H9 (cell line): Measurements from ENCODE around the gene PLCB1. TPM values are rescaled to one million over a fixed set of nuclear protein-coding genes. Genes with fewer than 3 reads are reported as not detected.

Source experiments
- DNase-seq: peaks from one replicate; pipeline ENCODE4 v3.0.0-alpha.2; 2017
- H2AFZ ChIP-seq: one replicate; pipeline ENCODE4 v1.6.1; 2013; ENCODE audit warnings: mild to moderate bottlenecking, low read length, control low read depth, moderate library complexity
- H2AK5ac ChIP-seq: 2 replicates; pipeline ENCODE4 v1.6.1; 2013; ENCODE audit warnings: low read length, control low read depth, mixed read lengths; ENCODE audit not compliant: insufficient read length
- H2BK120ac ChIP-seq: one replicate; pipeline ENCODE4 v1.6.1; 2013; ENCODE audit warnings: low read depth, mild to moderate bottlenecking, low read length, control low read depth, inconsistent platforms; ENCODE audit not compliant: poor library complexity, severe bottlenecking
- H2BK12ac ChIP-seq: 2 replicates; pipeline ENCODE4 v1.6.1; 2013; ENCODE audit warnings: low read length, control low read depth, mixed read lengths, low read depth; ENCODE audit not compliant: insufficient read length
- H2BK15ac ChIP-seq: 2 replicates; pipeline ENCODE4 v1.6.1; 2013; ENCODE audit warnings: low read depth, low read length, control low read depth
- H2BK20ac ChIP-seq: one replicate; pipeline ENCODE4 v1.6.1; 2013; ENCODE audit warnings: low read depth, mild to moderate bottlenecking, low read length, control low read depth, inconsistent platforms; ENCODE audit not compliant: poor library complexity, severe bottlenecking
- H2BK5ac ChIP-seq: 2 replicates; pipeline ENCODE4 v1.6.1; 2013; ENCODE audit warnings: low read length, control low read depth, mixed read lengths; ENCODE audit not compliant: insufficient read length
- H3K14ac ChIP-seq: 2 replicates; pipeline ENCODE4 v1.6.1; 2013; ENCODE audit warnings: low read length, control low read depth; ENCODE audit not compliant: insufficient read depth
- H3K18ac ChIP-seq: 2 replicates; pipeline ENCODE4 v1.6.1; 2013; ENCODE audit warnings: low read depth, mild to moderate bottlenecking, mixed read lengths, low read length, control low read depth; ENCODE audit not compliant: insufficient read length
- H3K23ac ChIP-seq: 2 replicates; pipeline ENCODE4 v1.6.1; 2013; ENCODE audit warnings: low read length, control low read depth, mixed read lengths, low read depth; ENCODE audit not compliant: insufficient read length
- H3K23me2 ChIP-seq: 2 replicates; pipeline ENCODE4 v1.6.1; 2013; ENCODE audit warnings: low read depth, mild to moderate bottlenecking, mixed read lengths, low read length, control low read depth; ENCODE audit not compliant: insufficient read length, poor library complexity, severe bottlenecking
- H3K27ac ChIP-seq: 2 replicates; pipeline ENCODE4 v1.5.1; 2013; ENCODE audit warnings: low read length, control low read depth, mixed read lengths, low read depth; ENCODE audit not compliant: insufficient read length
- H3K27me3 ChIP-seq: 2 replicates; pipeline ENCODE4 v1.6.1; 2013; ENCODE audit warnings: low read length, control low read depth, inconsistent platforms; ENCODE audit not compliant: insufficient read depth
- H3K4ac ChIP-seq: 2 replicates; pipeline ENCODE4 v1.6.1; 2013; ENCODE audit warnings: low read depth, mild to moderate bottlenecking, control low read depth, inconsistent platforms, low read length, moderate library complexity
- H3K4me1 ChIP-seq: 2 replicates; pipeline ENCODE4 v1.6.1; 2013; ENCODE audit warnings: low read length, control low read depth, inconsistent platforms; ENCODE audit not compliant: insufficient read depth
- H3K4me2 ChIP-seq: 2 replicates; pipeline ENCODE4 v1.6.1; 2013; ENCODE audit warnings: low read length, control low read depth, mixed read lengths; ENCODE audit not compliant: insufficient read length, insufficient read depth
- H3K56ac ChIP-seq: 2 replicates; pipeline ENCODE4 v1.6.1; 2013; ENCODE audit warnings: low read depth, mild to moderate bottlenecking, mixed read lengths, low read length, control low read depth; ENCODE audit not compliant: insufficient read length
- H3K79me1 ChIP-seq: 2 replicates; pipeline ENCODE4 v1.6.1; 2013; ENCODE audit warnings: low read depth, mild to moderate bottlenecking, moderate library complexity, low read length, control low read depth, inconsistent platforms; ENCODE audit not compliant: insufficient read depth, poor library complexity, severe bottlenecking
- H3K79me2 ChIP-seq: 2 replicates; pipeline ENCODE4 v1.6.1; 2013; ENCODE audit warnings: low read length, control low read depth, inconsistent platforms; ENCODE audit not compliant: insufficient read depth
- H3K9ac ChIP-seq: 2 replicates; pipeline ENCODE4 v1.6.1; 2013; ENCODE audit warnings: low read length, control low read depth, mixed read lengths; ENCODE audit not compliant: insufficient read length; ENCODE audit errors: extremely low read depth
- H3K9me3 ChIP-seq: one replicate; pipeline ENCODE4 v1.6.1; 2013; ENCODE audit warnings: low read depth, low read length, inconsistent platforms; ENCODE audit not compliant: control insufficient read depth
- H3T11ph ChIP-seq: one replicate; pipeline ENCODE4 v1.6.1; 2013; ENCODE audit warnings: mild to moderate bottlenecking, low read length, control low read depth, inconsistent platforms
- H4K20me1 ChIP-seq: one replicate; pipeline ENCODE4 v1.6.1; 2013; ENCODE audit not compliant: control insufficient read depth, insufficient read length, insufficient read depth
- H4K5ac ChIP-seq: 2 replicates; pipeline ENCODE4 v1.6.1; 2013; ENCODE audit warnings: low read depth, mild to moderate bottlenecking, mixed read lengths, low read length, control low read depth; ENCODE audit not compliant: insufficient read length
- H4K8ac ChIP-seq: replicated peaks from 2 replicates; pipeline ENCODE4 v1.6.1; 2013; ENCODE audit warnings: low read length, control low read depth, mixed read lengths, low read depth; ENCODE audit not compliant: insufficient read length
- H4K91ac ChIP-seq: 2 replicates; pipeline ENCODE4 v1.6.1; 2013; ENCODE audit warnings: low read depth, mild to moderate bottlenecking, moderate library complexity, mixed read lengths, low read length, control low read depth; ENCODE audit not compliant: insufficient read length
- H3K27ac Mint-ChIP-seq, 3 experiments: 2 replicates in 2 of 3; 3 replicates in 1 of 3; pipeline ENCODE4 v1.8.0; 2020 to 2021; ENCODE audit warnings: mixed read lengths in 3 of 3, mild to moderate bottlenecking in 1 of 3, moderate library complexity in 1 of 3
- H3K27me3 Mint-ChIP-seq: 2 replicates; pipeline ENCODE4 v1.8.0; 2021; ENCODE audit warnings: low read depth, mild to moderate bottlenecking, moderate library complexity, mixed read lengths
- H3K36me3 Mint-ChIP-seq, 3 experiments: 2 replicates in 2 of 3; 3 replicates in 1 of 3; pipeline ENCODE4 v1.8.0; 2020 to 2021; ENCODE audit warnings: low read depth in 3 of 3, mixed read lengths in 3 of 3; ENCODE audit not compliant: insufficient read depth in 1 of 3
- H3K4me1 Mint-ChIP-seq, 2 experiments: 2 replicates each; pipeline ENCODE4 v1.8.0; 2020; ENCODE audit warnings: mixed read lengths in 2 of 2
- H3K4me3 Mint-ChIP-seq, 2 experiments: 2 replicates in 1 of 2; 3 replicates in 1 of 2; pipeline ENCODE4 v1.8.0; 2020 to 2021; ENCODE audit warnings: mild to moderate bottlenecking in 2 of 2, mixed read lengths in 2 of 2, moderate library complexity in 1 of 2
- H3K9me3 Mint-ChIP-seq, 2 experiments: 2 replicates in 1 of 2; 3 replicates in 1 of 2; pipeline ENCODE4 v1.8.0; 2020; ENCODE audit warnings: mild to moderate bottlenecking in 2 of 2, mixed read lengths in 2 of 2, moderate library complexity in 1 of 2
- WGBS: extraction: QIAGEN DNeasy Blood & Tissue Kit; methylation state at CpG from one replicate; pipeline ENCODE4 v1.1.7; 2013; ENCODE audit warnings: missing lambda C conversion rate, low lambda C conversion rate, mixed read lengths; ENCODE audit not compliant: insufficient read length; ENCODE audit errors: extremely low coverage; 5-methylcytosine and 5-hydroxymethylcytosine counted together
- total RNA-seq: library from RNA; stranded (reverse); gene quantifications from 2 replicates; pipeline ENCODE4 v1.2.1, GENCODE V29; 2021
- TF ChIP-seq, protein P1 (sequence below): fragments of 200-600 bp; sonication (generic); conservative IDR thresholded peaks from 3 replicates; pipeline ENCODE4 v1.8.0; 2021; ENCODE audit warnings: antibody characterized with exemption, mild to moderate bottlenecking

The PLCB1 gene
- total RNA-seq, 1 experiment from 2014 or later, result 11.5 TPM

DNA sequence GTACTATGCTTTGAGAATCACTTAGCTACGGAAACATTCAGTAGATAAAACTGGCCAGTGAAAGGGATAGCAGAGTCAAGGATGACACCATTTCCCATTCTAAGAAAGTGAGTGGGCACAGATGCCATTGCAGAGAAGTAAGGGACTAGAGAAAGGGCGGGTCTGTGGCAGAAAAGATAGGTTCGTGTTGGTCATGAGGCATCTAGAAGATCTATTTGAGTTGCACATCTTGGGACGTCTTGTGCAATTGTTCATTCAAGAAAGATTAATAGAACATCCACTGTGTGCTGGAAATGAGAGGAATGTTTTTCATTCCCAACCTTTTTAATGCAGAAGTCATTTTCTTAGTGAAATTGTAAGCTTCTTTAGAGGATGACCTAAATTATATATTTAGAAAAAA, 161.7 kb downstream of the PLCB1 start:
- no peaks in the 10 kb centered on the region for H3K4me1 Mint-ChIP-seq
- no peaks in the 10 kb centered on the region; the same call in 1 of the 2 replicates for H3K27me3 Mint-ChIP-seq
- no peak overlapping the region for H3K4me3 Mint-ChIP-seq
- no peak overlapping the region for H4K8ac ChIP-seq
- no peak overlapping the region for H2AFZ ChIP-seq
- H3K27ac ChIP-seq, result no peak overlapping the region
- no peak overlapping the region for H3K4me2 ChIP-seq
- no peaks in the 10 kb centered on the region for H3K9me3 Mint-ChIP-seq
- H3K36me3 Mint-ChIP-seq, result no peaks in the 10 kb centered on the region
- no peak overlapping the region for H2AK5ac ChIP-seq
- no peaks in the 10 kb centered on the region for H3K79me1 ChIP-seq
- H3K23ac ChIP-seq, result no peak overlapping the region
- H3K14ac ChIP-seq, result no peak overlapping the region
- H2BK12ac ChIP-seq, result no peak overlapping the region
- no peak overlapping the region for H3T11ph ChIP-seq
- H3K18ac ChIP-seq, result no peak overlapping the region
- no peak overlapping the region for H3K27ac Mint-ChIP-seq
- H4K91ac ChIP-seq, result no peak overlapping the region
- no peak overlapping the region for H3K9ac ChIP-seq
- H3K79me2 ChIP-seq, result no peaks in the 10 kb centered on the region
- no peak overlapping the region for H2BK20ac ChIP-seq
- no peaks in the 10 kb centered on the region for H3K9me3 ChIP-seq
- WGBS, result no CpG with 5 or more reads among the region's 4 CpGs
- no peak for DNase-seq
- H2BK15ac ChIP-seq, result no peak overlapping the region
- H3K4ac ChIP-seq, result no peak overlapping the region
- no peak overlapping the region for H2BK120ac ChIP-seq
- H4K5ac ChIP-seq, result no peak overlapping the region
- H3K56ac ChIP-seq, result no peak overlapping the region
- no peaks in the 10 kb centered on the region for H3K23me2 ChIP-seq
- no peaks in the 10 kb centered on the region for H3K4me1 ChIP-seq
- H3K27me3 ChIP-seq, result no peaks in the 10 kb centered on the region
- TF ChIP-seq, protein P1, sequence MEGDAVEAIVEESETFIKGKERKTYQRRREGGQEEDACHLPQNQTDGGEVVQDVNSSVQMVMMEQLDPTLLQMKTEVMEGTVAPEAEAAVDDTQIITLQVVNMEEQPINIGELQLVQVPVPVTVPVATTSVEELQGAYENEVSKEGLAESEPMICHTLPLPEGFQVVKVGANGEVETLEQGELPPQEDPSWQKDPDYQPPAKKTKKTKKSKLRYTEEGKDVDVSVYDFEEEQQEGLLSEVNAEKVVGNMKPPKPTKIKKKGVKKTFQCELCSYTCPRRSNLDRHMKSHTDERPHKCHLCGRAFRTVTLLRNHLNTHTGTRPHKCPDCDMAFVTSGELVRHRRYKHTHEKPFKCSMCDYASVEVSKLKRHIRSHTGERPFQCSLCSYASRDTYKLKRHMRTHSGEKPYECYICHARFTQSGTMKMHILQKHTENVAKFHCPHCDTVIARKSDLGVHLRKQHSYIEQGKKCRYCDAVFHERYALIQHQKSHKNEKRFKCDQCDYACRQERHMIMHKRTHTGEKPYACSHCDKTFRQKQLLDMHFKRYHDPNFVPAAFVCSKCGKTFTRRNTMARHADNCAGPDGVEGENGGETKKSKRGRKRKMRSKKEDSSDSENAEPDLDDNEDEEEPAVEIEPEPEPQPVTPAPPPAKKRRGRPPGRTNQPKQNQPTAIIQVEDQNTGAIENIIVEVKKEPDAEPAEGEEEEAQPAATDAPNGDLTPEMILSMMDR, result no peak
- H4K20me1 ChIP-seq, result no peaks in the 10 kb centered on the region
- H2BK5ac ChIP-seq, result no peak overlapping the region
